Right hindlimb (tissue), 1 donor: ENCODE measurements around the gene BUD13.
"Not testable (repeated sequence)": the region's sequence is repeated elsewhere in the genome, so short reads cannot be mapped to it uniquely, and the experiment has no call there.

Experiments used
- DNase-seq: peaks from one replicate; pipeline ENCODE4 v3.0.0-alpha.2; 2018

Gene BUD13

GRCh38 chr11:116756044-116756443 is 16.7 kb downstream of the BUD13 start:
- not testable (repeated sequence) for DNase-seq

- DNase-seq: no peak
Measured at GRCh38 chr11:116750070-116750718, 22.6 kb downstream of the BUD13 start.

GRCh38 chr11:116742104-116742503 is 30.7 kb downstream of the BUD13 start:
- no peak for DNase-seq

- no peak for DNase-seq
Measured at GRCh38 chr11:116740741-116741140, 32.0 kb downstream of the BUD13 start.

GRCh38 chr11:116738975-116739374 is 33.8 kb downstream of the BUD13 start:
- DNase-seq: no peak

GRCh38 chr11:116736763-116737162 is 36.0 kb downstream of the BUD13 start:
- no peak for DNase-seq

- DNase-seq: no peak
Measured at GRCh38 chr11:116733969-116734508, 38.7 kb downstream of the BUD13 start.

GRCh38 chr11:116733043-116733755 is 39.6 kb downstream of the BUD13 start:
- DNase-seq: no peak

- DNase-seq: peak; percentile 67
Measured at GRCh38 chr11:116732271-116733042, 40.3 kb downstream of the BUD13 start.

GRCh38 chr11:116731821-116732220 is 41.0 kb downstream of the BUD13 start:
- DNase-seq: no peak

- DNase-seq: peak; percentile 61
Measured at GRCh38 chr11:116731097-116731761, 41.6 kb downstream of the BUD13 start.

- DNase-seq: no peak
Measured at GRCh38 chr11:116730601-116731000, 42.2 kb downstream of the BUD13 start.

- no peak for DNase-seq
Measured at GRCh38 chr11:116730241-116730561, 42.6 kb downstream of the BUD13 start.

GRCh38 chr11:116729501-116730240 is 43.1 kb downstream of the BUD13 start:
- no peak for DNase-seq

- DNase-seq: no peak
Measured at GRCh38 chr11:116727990-116728389, 44.8 kb downstream of the BUD13 start.

- DNase-seq: no peak
Measured at GRCh38 chr11:116725434-116726221, 47.2 kb downstream of the BUD13 start.

- no peak for DNase-seq
Measured at GRCh38 chr11:116724813-116725212, 48.0 kb downstream of the BUD13 start.

GRCh38 chr11:116723511-116723910 is 49.3 kb downstream of the BUD13 start:
- DNase-seq: no peak

GRCh38 chr11:116721988-116722387 is 50.8 kb downstream of the BUD13 start:
- no peak for DNase-seq

- no peak for DNase-seq
Measured at GRCh38 chr11:116720895-116721294, 51.9 kb downstream of the BUD13 start.

GRCh38 chr11:116718955-116719501 is 53.8 kb downstream of the BUD13 start:
- DNase-seq: no peak
